ENCODE measurements around the gene CMC2. TPM values are rescaled to one million over a fixed set of nuclear protein-coding genes. Genes with fewer than 3 reads are reported as not detected.

The CMC2 gene
- total RNA-seq, 2 donors from 2014 or later: 78.8 to 138 TPM

- Mint-ChIP-seq H3K36me3 (ENCODE audit: low read depth) (peaks cover 90% of the 10 kb centered on the region), H3K27ac (no peak overlapping the region), H3K4me3 (no peak overlapping the region), H3K4me1 (peaks cover 8% of the 10 kb centered on the region), H3K9me3 (no peaks in the 10 kb centered on the region), H3K27me3 (no peaks in the 10 kb centered on the region)
- ATAC-seq (replicated peaks): no peak
These were observed 6.3 kb upstream of the CMC2 start for GRCh38 chr16:81012974-81013373.

DNA sequence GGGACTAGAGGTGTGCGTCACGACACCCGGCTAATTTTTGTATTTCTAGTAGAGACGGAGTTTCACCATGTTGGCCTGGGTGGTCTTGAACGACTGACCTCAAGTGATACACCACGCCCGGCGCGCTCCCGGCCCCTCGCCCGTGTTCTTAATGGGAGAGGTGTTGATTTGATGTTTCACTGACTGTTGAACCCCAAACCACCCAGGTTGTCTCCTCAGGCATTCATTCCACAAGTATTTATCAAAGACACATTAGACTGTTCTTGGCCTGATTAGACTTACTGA, 1.8 kb upstream of the CMC2 start:
- peaks cover 21% of the 10 kb centered on the region for H3K4me1 Mint-ChIP-seq

DNA sequence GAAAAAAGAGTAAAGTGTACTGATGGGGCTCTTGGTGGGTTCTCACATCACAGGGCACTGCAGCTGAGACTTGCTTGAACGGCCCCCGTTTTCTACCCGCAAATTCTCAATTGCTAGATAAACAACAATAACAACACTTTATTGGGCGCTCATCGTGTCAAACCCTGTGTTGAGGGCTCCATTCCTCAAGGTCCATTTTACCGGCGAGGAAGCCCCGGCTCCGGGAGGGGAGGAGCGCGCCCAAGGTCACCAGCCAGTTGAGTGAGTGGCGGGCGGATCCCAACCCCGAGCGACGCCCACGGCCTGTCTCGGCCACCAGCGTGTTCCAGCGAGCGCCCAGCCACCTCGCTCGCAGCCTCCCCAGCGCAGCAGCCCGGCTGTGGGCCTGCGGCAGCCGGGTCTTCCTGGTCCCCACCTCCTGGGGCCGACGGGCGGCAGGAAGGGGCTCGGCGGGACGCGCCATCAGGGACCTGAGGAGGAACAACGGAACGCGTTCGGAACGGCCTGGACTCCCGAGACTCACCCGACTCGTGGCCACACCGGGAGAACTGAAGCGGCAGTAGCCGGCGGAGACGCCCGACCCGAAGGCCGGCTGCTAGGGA, 373 bp downstream of the CMC2 start:
- peak; percentile 41 for ATAC-seq (replicated peaks)
- Mint-ChIP-seq H3K4me3 (peak overlapping the region; percentile 87), H3K4me1 (peaks cover 34% of the 10 kb centered on the region), H3K36me3 (ENCODE audit: low read depth) (peaks cover 59% of the 10 kb centered on the region), H3K9me3 (no peaks in the 10 kb centered on the region), H3K27ac (peak overlapping the region; percentile 99), H3K27me3 (no peaks in the 10 kb centered on the region)

More for the DNA sequence above, 1.8 kb upstream of the CMC2 start:
- ATAC-seq (replicated peaks): no peak
- peak overlapping the region; percentile 99 for H3K27ac Mint-ChIP-seq
- H3K36me3 Mint-ChIP-seq (ENCODE audit: low read depth): peaks cover 79% of the 10 kb centered on the region
- no peaks in the 10 kb centered on the region for H3K27me3 Mint-ChIP-seq
- H3K9me3 Mint-ChIP-seq: no peaks in the 10 kb centered on the region
- H3K4me3 Mint-ChIP-seq: peak overlapping the region; percentile 87

GRCh38 chr16:81005610-81006161, 999 bp downstream of the CMC2 start:
- no peak for ATAC-seq (replicated peaks)
- Mint-ChIP-seq H3K4me3 (peak overlapping the region; percentile 87), H3K36me3 (ENCODE audit: low read depth) (peaks cover 52% of the 10 kb centered on the region), H3K9me3 (no peaks in the 10 kb centered on the region), H3K27me3 (no peaks in the 10 kb centered on the region), H3K4me1 (peaks cover 28% of the 10 kb centered on the region), H3K27ac (peak overlapping the region; percentile 99)

DNA sequence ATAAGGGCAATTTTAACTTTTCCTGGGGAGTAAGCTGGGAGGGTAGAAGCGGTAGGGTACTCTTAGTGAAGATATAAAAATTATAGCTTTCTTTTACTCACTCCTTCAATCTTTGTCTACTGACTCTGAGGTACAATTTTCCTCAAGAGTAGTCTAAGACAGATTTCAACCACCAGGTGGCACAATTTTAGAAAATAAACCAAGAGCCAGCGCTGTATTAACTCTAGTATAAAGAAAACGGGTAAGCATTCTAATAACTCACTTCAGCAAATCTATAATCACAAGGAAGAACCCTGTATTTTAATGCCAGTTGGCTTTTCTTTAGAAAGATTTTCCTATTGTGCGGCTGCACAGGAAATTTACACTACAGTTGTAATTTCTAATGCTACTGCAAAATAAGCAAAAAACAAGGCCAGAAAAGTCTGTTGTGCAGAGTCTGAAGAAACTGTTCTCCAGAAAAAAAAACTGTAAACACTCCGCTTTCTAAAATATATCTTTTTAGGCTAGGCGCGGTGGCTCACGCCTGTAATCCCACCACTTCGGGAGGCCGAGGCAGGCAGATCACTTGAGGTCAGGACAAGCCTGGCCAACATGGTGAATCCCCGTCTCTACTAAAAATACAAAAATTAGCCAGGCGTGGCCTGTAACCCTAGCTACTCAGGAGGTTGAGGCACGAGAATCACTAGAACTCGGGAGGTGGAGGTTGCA, 1.9 kb downstream of the CMC2 start:
- Mint-ChIP-seq H3K27ac (peak overlapping the region; percentile 87), H3K4me1 (peaks cover 28% of the 10 kb centered on the region), H3K4me3 (peak overlapping the region; percentile 87), H3K9me3 (no peaks in the 10 kb centered on the region), H3K27me3 (no peaks in the 10 kb centered on the region), H3K36me3 (ENCODE audit: low read depth) (peaks cover 48% of the 10 kb centered on the region)
- no peak for ATAC-seq (replicated peaks)

DNA sequence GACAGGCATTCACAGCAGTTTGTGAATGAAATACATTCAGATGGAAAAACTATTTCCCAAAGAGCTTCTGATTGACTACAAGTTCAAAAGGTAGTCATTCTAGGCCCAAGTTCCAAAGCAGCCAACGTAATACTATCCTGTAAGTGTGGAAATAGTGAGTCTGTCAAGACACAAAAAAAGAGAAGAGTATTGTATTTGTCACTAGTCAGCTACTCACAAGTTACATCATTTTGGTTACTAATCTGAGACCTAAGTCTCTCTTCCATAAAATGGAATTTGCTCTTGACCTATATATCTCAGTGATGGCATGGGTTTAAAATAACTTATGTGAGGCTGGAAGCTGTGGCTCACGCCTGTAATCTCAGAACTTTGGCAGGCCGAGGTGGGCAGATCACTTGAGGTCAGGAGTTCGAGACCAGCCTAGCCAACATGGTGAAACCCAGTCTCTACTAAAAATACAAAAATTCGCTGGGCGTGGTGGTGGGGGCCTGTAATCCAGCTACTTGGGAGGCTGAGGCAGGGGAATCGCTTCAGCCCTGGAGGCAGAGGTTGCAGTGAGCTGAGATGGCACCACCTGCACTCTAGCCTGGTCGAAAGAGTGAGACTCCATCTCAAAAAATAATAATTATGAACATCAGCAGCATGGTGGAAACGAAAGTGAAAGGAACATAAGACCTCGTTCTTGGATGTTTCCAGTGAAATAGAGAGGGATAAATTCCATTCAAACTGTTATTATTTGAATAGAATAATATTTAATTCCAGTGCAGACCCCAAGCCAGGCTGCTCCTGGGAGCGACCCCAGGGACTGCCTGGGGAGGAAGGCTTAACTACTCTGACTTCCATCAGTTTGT, 2.9 kb downstream of the CMC2 start:
- ATAC-seq (replicated peaks): peak; percentile 14
- Mint-ChIP-seq H3K27ac (peak overlapping the region; percentile 87), H3K27me3 (no peaks in the 10 kb centered on the region), H3K9me3 (no peaks in the 10 kb centered on the region), H3K4me3 (peak overlapping the region; percentile 87), H3K4me1 (peaks cover 38% of the 10 kb centered on the region), H3K36me3 (ENCODE audit: low read depth) (peaks cover 46% of the 10 kb centered on the region)

DNA sequence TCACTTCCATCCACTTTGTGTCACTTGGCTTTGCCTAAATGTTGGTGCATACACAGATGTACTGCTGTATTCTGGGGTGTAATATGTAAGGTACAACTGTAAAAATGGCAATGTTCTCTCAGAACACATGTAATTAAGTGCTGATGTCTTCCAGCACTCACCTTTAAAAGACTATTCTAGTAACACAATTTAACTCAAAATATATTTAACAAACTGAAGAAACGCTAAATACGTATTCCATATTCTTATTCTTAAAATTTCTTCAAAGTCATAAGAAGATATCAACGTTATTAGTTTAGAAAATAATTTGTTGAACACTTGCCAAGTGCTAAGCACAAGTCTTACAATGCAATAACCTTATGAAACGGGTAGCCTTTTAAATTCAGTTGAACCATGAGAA, 3.6 kb downstream of the CMC2 start:
- peak overlapping the region; percentile 87 for H3K4me3 Mint-ChIP-seq
- no peaks in the 10 kb centered on the region for H3K27me3 Mint-ChIP-seq
- ATAC-seq (replicated peaks): no peak
- H3K9me3 Mint-ChIP-seq: no peaks in the 10 kb centered on the region
- H3K4me1 Mint-ChIP-seq: peaks cover 42% of the 10 kb centered on the region
- peaks cover 43% of the 10 kb centered on the region for H3K36me3 Mint-ChIP-seq (ENCODE audit: low read depth)
- peak overlapping the region; percentile 87 for H3K27ac Mint-ChIP-seq

DNA sequence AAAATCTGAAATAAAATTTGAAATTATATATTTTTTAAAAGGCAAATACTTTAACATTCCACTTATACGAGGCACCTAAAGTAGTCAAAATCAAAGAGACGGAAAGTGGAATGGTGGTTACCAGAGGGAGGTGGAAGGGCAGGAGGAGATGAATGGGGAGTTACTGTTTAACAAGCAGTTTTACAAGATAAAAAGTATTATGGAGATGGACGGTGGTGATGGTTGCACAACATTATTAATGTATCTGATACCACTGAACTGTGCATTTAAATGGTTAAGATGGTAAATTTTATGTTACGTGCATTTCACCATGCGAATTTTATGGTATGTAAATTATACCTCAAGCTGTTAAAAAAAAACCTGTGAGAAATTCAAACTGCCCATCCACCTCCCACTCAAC, 5.4 kb downstream of the CMC2 start:
- no peak for ATAC-seq (replicated peaks)
- peaks cover 38% of the 10 kb centered on the region for H3K36me3 Mint-ChIP-seq (ENCODE audit: low read depth)

GRCh38 chr16:81000873-81001272, 5.8 kb downstream of the CMC2 start:
- Mint-ChIP-seq H3K9me3 (no peaks in the 10 kb centered on the region), H3K27me3 (no peaks in the 10 kb centered on the region), H3K4me1 (peaks cover 42% of the 10 kb centered on the region), H3K27ac (no peak overlapping the region), H3K4me3 (peak overlapping the region; percentile 87), H3K36me3 (ENCODE audit: low read depth) (peaks cover 36% of the 10 kb centered on the region)
- no peak for ATAC-seq (replicated peaks)

More for the DNA sequence above, 5.4 kb downstream of the CMC2 start:
- Mint-ChIP-seq H3K4me1 (peaks cover 42% of the 10 kb centered on the region), H3K27me3 (no peaks in the 10 kb centered on the region), H3K9me3 (no peaks in the 10 kb centered on the region), H3K4me3 (peak overlapping the region; percentile 87), H3K27ac (no peak overlapping the region)

DNA sequence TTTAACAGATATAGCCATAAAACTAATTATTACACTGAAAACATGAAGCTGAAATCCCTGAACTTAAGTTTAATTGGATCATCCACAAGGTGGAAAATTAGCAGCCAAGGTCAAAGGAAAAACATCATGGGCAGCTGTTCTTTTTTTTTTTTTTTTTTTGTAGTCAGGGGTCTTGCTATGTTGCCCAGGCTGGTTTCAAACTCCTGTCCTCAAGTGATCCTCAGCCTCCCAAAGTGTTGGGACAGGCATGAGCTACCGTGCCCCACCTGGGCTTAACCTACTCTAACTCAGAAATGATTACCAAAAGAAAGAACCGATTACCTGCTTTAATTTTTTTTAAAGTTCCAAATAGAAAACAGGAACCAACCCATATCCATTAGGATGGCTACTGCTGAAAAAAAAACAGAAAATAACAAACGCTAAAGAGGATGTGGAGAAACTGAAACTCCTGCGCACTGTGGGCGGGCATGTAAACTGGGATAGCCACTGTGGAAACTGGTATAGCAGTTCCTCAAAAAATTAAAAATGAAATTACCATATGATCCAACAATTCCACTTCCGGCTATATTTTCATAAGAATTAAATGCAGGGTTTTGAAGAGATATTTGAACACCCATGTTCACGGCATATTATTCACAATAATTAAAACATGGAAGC, 8.6 kb downstream of the CMC2 start:
- H3K9me3 Mint-ChIP-seq: no peaks in the 10 kb centered on the region
- peak overlapping the region; percentile 89 for H3K27ac Mint-ChIP-seq
- H3K4me3 Mint-ChIP-seq: peak overlapping the region; percentile 87
- ATAC-seq (replicated peaks): no peak
- H3K27me3 Mint-ChIP-seq: no peaks in the 10 kb centered on the region
- H3K4me1 Mint-ChIP-seq: peaks cover 26% of the 10 kb centered on the region
- H3K36me3 Mint-ChIP-seq (ENCODE audit: low read depth): peaks cover 46% of the 10 kb centered on the region

DNA sequence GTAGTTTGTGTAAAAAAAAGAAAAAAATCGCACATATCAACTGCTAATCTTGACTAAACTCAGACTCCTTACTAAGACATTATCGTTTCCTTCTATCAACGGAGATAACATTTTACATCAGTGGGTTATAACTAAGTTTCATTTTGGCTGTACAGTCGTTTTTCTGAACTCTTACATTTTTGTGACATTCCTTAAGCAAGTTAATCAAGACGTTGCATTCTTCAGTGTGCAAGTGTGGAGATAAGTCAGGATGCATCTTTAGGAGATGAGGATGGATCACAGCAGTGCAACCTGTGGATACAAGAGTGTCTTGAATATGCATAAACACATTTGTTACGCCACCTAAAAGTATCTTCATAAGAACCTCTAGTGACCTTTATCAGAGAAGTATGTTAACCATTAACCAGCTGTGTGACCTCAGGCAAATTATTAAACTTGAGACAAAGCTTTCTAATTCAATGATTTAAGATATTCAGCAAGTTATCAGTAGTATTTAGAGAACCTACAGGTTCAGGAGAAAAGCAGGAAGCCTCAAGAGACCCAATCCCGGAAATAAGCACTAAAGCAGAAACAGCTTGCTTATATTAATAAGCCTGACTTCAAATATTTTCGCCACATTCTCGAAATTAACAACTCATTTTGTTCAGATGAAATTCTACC, 9.4 kb downstream of the CMC2 start:
- peak; percentile 69 for ATAC-seq (replicated peaks)
- peak overlapping the region; percentile 89 for H3K27ac Mint-ChIP-seq
- H3K4me1 Mint-ChIP-seq: peaks cover 20% of the 10 kb centered on the region
- peak overlapping the region; percentile 87 for H3K4me3 Mint-ChIP-seq
- no peaks in the 10 kb centered on the region for H3K27me3 Mint-ChIP-seq
- H3K9me3 Mint-ChIP-seq: no peaks in the 10 kb centered on the region
- H3K36me3 Mint-ChIP-seq (ENCODE audit: low read depth): peaks cover 54% of the 10 kb centered on the region

DNA sequence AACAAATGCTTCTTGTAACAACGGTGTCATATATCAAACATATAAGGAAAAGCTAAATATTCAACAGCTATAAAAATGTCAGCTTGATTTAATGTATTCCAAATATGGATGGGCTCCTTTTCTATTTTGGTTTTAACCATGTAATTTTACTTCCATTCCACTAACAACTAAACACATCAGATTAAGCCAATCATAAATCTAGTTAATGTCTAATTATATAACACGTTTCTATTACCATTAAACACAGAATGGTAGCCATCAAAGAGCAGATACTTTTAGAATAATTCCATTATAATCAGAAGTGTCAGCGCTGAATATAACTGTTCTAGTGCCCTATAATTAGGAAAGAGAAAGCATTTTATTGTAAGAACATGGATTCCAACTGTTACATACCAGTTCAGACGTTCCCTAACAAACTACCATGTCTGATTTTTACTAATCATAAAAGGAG, 10.0 kb downstream of the CMC2 start:
- no peak for ATAC-seq (replicated peaks)
- no peaks in the 10 kb centered on the region for H3K9me3 Mint-ChIP-seq
- H3K4me1 Mint-ChIP-seq: peaks cover 17% of the 10 kb centered on the region
- no peaks in the 10 kb centered on the region for H3K27me3 Mint-ChIP-seq
- peaks cover 56% of the 10 kb centered on the region for H3K36me3 Mint-ChIP-seq (ENCODE audit: low read depth)
- H3K27ac Mint-ChIP-seq: peak overlapping the region; percentile 89
- peak overlapping the region; percentile 87 for H3K4me3 Mint-ChIP-seq

DNA sequence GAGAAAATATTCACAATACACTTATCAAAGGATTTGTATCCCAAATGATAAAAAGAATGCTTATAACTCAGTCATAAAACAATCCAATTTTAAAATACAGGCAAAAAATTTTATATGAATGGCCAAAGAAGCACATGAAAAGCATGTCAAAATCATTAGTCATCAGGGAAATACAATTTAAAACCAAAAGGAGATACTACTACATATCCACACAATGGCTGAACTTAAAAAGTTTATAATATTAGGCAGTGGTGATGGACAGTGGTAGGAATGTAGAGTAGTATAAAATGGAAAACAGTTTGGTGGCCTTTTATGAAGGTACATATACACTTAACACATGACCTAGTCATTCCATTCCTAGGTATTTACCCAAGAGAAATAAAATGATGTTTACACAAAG, 12.2 kb downstream of the CMC2 start:
- H3K27me3 Mint-ChIP-seq: no peaks in the 10 kb centered on the region
- H3K27ac Mint-ChIP-seq: no peak overlapping the region
- peaks cover 76% of the 10 kb centered on the region for H3K36me3 Mint-ChIP-seq (ENCODE audit: low read depth)
- H3K4me1 Mint-ChIP-seq: peaks cover 19% of the 10 kb centered on the region
- H3K4me3 Mint-ChIP-seq: no peak overlapping the region
- H3K9me3 Mint-ChIP-seq: no peaks in the 10 kb centered on the region
- no peak for ATAC-seq (replicated peaks)

GRCh38 chr16:80993834-80994233, 12.9 kb downstream of the CMC2 start:
- Mint-ChIP-seq H3K36me3 (ENCODE audit: low read depth) (peaks cover 77% of the 10 kb centered on the region), H3K4me1 (peaks cover 16% of the 10 kb centered on the region), H3K9me3 (no peaks in the 10 kb centered on the region), H3K27ac (no peak overlapping the region), H3K27me3 (no peaks in the 10 kb centered on the region), H3K4me3 (no peak overlapping the region)
- ATAC-seq (replicated peaks): no peak
